ENCODE data around the gene C1QTNF4. TPM values are rescaled to one million over a fixed set of nuclear protein-coding genes. Genes with fewer than 3 reads are reported as not detected.
"Not testable (repeated sequence)": the region's sequence is repeated elsewhere in the genome, so short reads cannot be mapped to it uniquely, and the experiment has no call there.

Gene C1QTNF4
- total RNA-seq, 1 donor from 2014 or later: 1.3 TPM

DNA sequence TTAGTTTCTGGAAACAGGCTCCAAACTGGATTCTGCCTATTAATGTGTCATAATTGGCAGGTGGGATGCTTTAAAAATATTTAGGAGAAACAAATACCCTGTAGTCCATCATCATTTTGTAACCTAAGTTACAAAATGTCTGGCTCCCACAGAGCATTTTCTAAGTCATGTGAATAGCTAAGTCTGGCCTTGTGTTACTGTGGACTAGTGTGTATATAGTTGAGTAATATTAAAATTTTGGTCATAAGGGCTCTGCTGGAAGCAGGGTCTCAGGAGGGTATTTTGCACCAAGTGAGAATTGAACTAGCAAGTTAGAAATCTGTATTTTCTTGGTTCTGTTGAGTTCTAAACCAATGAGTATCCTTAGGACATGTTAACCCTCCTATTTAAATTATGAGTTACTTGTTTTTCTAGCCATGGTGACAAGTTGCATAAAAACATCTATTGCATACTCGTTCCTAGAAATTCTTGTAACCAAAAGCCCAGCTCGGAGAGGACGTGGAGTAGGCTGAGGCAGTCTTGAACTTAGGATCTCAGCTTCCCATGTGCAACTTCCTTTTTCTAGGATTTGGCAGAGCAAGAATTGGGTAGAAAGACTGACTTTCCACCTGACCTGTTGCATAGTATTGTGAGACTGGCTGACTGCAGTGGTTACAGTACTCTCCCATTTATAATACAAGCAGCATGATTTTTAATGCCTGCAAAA, 23.4 kb downstream of the C1QTNF4 start:
- Histone ChIP-seq H3K27me3 (ENCODE audit: low read depth) (no peaks in the 10 kb centered on the region), H3K36me3 (peaks cover 74% of the 10 kb centered on the region), H3K9me3 (no peaks in the 10 kb centered on the region), H3K4me1 (peaks cover 32% of the 10 kb centered on the region), H3K4me3 (no peak overlapping the region), H3K27ac (peak overlapping the region; percentile 0)
- ATAC-seq (peak; percentile 65 to 68), DNase-seq (no peak)
- TF ChIP-seq CTCF (IDR thresholded peaks at IDR 0.05): no peak
- intact Hi-C loops (cut with DNase I): no loop called here

GRCh38 chr11:47569646-47570045, 24.6 kb downstream of the C1QTNF4 start:
- ATAC-seq (no peak), DNase-seq (no peak)
- Histone ChIP-seq H3K27me3 (ENCODE audit: low read depth) (no peaks in the 10 kb centered on the region), H3K4me3 (no peak overlapping the region), H3K4me1 (peaks cover 37% of the 10 kb centered on the region), H3K27ac (no peak overlapping the region), H3K9me3 (no peaks in the 10 kb centered on the region), H3K36me3 (peaks cover 62% of the 10 kb centered on the region)
- TF ChIP-seq CTCF (IDR thresholded peaks at IDR 0.05): no peak
- intact Hi-C loops (cut with DNase I): no loop called here

DNA sequence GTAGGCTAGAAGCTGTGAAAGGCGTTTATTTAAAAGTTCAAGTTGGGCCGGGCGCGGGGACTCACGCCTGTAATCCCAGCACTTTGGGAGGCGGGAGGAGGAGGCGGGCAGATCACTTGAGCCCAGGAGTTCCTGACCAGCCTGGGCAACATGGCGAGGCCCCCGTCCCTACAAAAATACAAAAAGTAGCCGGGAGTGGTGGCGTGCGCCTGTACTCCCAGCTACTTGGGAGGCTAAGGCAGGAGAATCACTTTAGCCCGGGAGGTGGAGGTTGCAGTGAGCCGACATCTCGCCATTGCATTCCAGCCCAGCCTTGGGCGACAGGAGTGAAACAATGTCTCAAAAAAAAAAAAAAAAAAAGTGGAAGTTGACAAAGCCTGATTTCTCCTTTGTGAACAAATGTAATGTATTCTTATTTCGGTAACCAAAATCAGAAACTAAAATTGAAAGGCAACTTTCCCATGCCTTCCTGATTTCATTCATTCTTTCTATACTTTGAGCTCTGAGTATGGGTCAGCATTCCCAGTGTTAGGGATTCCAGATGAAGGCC, 28.0 kb downstream of the C1QTNF4 start:
- H3K4me1 ChIP-seq: peaks cover 26% of the 10 kb centered on the region
- H3K27me3 ChIP-seq (ENCODE audit: low read depth): no peaks in the 10 kb centered on the region
- no peaks in the 10 kb centered on the region for H3K9me3 ChIP-seq
- H3K36me3 ChIP-seq: peaks cover 28% of the 10 kb centered on the region
- DNase-seq (peak; percentile 58), ATAC-seq (peak; percentile 39 to 58)
- no peak for TF ChIP-seq CTCF (IDR thresholded peaks at IDR 0.05)
- H3K27ac ChIP-seq: peak overlapping the region; percentile 88
- intact Hi-C loops (cut with DNase I): no loop called here
- H3K4me3 ChIP-seq: peak overlapping the region; percentile 97

- intact Hi-C loops (cut with DNase I): no loop called here
- no peaks in the 10 kb centered on the region for H3K9me3 ChIP-seq
- H3K4me1 ChIP-seq: peaks cover 22% of the 10 kb centered on the region
- H3K4me3 ChIP-seq: peak within 1 kb of the TSS; percentile 97
- ATAC-seq (peak; percentile 97 to 98), DNase-seq (peak; percentile 89)
- no peak for TF ChIP-seq CTCF (IDR thresholded peaks at IDR 0.05)
- H3K27me3 ChIP-seq (ENCODE audit: low read depth): no peaks in the 10 kb centered on the region
- H3K27ac ChIP-seq: peak within 1 kb of the TSS; percentile 88
- H3K36me3 ChIP-seq: peaks cover 25% of the 10 kb centered on the region
Measured at GRCh38 chr11:47565340-47566148, 28.7 kb downstream of the C1QTNF4 start, which contains the start of gene PTPMT1. TSS of gene PTPMT1 (plus strand) at chr11:47565599. CDS start at chr11:47565623, 24 bp downstream.

DNA sequence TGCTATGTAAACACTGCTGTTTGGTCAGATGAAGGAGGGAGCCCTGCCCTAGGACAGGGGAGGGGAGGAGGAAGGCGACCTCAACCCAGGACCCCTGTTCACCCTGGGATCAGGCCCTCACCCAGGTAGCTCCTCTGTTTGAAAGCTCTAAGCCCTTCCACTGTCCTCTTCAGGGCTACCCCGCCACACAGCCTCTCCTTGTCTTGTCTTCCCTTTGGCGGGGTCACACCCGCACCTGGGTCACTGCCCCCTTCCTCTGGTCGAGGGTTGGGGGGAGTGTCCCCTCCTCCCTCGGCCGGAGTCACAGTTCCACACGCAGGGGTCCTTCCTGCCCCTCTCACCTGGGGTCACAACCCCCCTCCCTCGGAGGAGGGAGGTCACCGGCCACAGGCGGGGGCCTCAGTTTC, 29.3 kb downstream of the C1QTNF4 start:
- peaks cover 22% of the 10 kb centered on the region for H3K4me1 ChIP-seq
- H3K27ac ChIP-seq: peak overlapping the region; percentile 88
- peak overlapping the region; percentile 97 for H3K4me3 ChIP-seq
- TF ChIP-seq CTCF (IDR thresholded peaks at IDR 0.05): no peak
- DNase-seq (no peak), ATAC-seq (peak; percentile 21 to 30)
- intact Hi-C loops (cut with DNase I): no loop called here
- no peaks in the 10 kb centered on the region for H3K9me3 ChIP-seq
- H3K27me3 ChIP-seq (ENCODE audit: low read depth): no peaks in the 10 kb centered on the region
- peaks cover 19% of the 10 kb centered on the region for H3K36me3 ChIP-seq

DNA sequence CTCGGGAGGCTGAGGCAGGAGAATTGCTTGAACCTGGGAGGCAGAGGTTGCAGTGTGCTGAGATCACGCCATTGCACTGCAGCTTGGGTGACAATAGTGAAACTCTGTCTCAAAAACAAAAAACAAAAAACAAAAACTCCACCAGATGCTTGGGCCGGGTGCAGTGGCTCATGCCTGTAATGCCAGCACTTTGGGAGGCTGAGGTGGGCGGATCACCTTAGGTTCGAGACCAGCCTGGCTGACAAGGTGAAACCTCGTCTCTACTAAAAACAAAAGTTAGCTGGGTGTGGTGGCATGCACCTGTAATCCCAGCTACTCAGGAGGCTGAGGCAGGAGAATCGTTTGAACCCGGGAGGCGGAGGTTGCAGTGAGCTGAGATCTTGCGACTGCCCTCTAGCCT, 29.8 kb downstream of the C1QTNF4 start:
- H3K27ac ChIP-seq; H3K27me3 ChIP-seq (ENCODE audit: low read depth); intact Hi-C loops (cut with DNase I); DNase-seq; H3K4me3 ChIP-seq; H3K9me3 ChIP-seq; ATAC-seq: not testable (repeated sequence)
- Histone ChIP-seq H3K36me3 (peaks cover 13% of the 10 kb centered on the region), H3K4me1 (peaks cover 22% of the 10 kb centered on the region)

DNA sequence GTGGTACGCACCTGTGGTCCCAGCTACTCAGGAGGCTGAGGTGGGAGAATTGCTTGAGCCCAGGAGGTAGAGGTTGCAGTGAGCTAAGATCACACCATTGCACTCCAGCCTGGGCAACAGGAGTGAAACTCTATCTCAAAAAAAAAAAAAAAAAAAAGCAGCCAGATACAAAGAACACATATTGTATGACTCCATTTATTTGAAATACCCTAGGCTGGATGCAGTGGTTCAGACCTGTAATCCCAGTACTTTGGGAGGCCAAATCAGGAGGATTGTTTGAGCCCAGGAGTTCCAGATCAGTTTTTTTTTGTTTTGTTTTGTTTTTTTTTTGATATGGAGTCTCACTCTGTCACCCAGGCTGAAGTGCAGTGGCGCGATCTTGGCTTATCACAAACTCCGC, 31.8 kb downstream of the C1QTNF4 start:
- H3K36me3 ChIP-seq; ATAC-seq; H3K27me3 ChIP-seq (ENCODE audit: low read depth); H3K9me3 ChIP-seq; H3K4me3 ChIP-seq; intact Hi-C loops (cut with DNase I); DNase-seq; H3K27ac ChIP-seq: not testable (repeated sequence)
- H3K4me1 ChIP-seq: peaks cover 22% of the 10 kb centered on the region

Measured in lower lobe of right lung (tissue), 2 donors.